Omental fat pad (tissue), 4 donors: ENCODE measurements around the gene RASSF5. TPM values are rescaled to one million over a fixed set of nuclear protein-coding genes. Genes with fewer than 3 reads are reported as not detected.

Source experiments
- ATAC-seq: fragments of 150-250 bp; one replicate; pipeline ENCODE4 v1.9.1; 2016; ENCODE audit warnings: mild to moderate bottlenecking, moderate library complexity; ENCODE audit not compliant: low FRiP score
- DNase-seq: peaks from one replicate; pipeline ENCODE4 v3.0.0-alpha.2; 2019; ENCODE audit warnings: low spot score
- total RNA-seq, 4 donors: library from RNA; depleted of rRNA; stranded (reverse); fragments of >200 nt; gene quantifications; one replicate each; pipeline ENCODE4 v1.1.0, GENCODE V29; 2016
- TF ChIP-seq, protein P1 (sequence below), 3 donors: fragments of 450-650 bp; IDR thresholded peaks; one replicate each; pipeline ENCODE4 v1.5.1; 2016 to 2017; ENCODE audit warnings: antibody characterized with exemption in 3 of 3, mild to moderate bottlenecking in 3 of 3, moderate library complexity in 2 of 3

Gene RASSF5
- total RNA-seq, 4 donors from 2014 or later = 9.7 to 16.1 (median 10.8) TPM

DNA sequence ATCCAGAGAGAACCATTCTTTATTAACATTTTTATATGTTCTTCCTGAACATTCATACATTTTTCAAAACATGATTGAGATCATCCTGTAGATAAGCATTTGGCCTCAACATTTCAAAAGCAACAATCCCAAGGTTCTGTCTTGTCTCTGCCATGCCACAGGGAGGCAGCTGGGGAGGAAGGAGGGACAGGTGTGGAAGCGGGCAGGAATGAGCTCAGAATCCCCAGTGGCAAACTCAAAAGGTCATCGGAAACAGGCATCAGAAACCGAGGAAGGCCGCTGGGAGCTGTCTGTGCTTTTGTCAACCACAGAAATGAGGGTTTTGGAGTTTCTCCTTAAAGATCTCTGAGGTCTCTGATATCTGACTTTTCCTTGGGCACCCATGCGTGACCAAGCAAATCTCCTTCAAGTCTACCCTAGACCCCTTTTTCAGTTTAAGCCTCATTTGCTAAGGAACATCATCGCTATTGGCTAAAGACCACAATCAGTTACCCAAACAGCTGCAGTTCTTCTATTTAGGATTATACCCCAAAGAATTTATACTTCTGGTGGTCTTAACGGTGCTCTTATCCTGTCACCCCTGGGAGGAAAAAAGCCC, 34.0 kb downstream of the RASSF5 start:
- ATAC-seq = no peak
- no peak for DNase-seq
- TF ChIP-seq, protein P1, sequence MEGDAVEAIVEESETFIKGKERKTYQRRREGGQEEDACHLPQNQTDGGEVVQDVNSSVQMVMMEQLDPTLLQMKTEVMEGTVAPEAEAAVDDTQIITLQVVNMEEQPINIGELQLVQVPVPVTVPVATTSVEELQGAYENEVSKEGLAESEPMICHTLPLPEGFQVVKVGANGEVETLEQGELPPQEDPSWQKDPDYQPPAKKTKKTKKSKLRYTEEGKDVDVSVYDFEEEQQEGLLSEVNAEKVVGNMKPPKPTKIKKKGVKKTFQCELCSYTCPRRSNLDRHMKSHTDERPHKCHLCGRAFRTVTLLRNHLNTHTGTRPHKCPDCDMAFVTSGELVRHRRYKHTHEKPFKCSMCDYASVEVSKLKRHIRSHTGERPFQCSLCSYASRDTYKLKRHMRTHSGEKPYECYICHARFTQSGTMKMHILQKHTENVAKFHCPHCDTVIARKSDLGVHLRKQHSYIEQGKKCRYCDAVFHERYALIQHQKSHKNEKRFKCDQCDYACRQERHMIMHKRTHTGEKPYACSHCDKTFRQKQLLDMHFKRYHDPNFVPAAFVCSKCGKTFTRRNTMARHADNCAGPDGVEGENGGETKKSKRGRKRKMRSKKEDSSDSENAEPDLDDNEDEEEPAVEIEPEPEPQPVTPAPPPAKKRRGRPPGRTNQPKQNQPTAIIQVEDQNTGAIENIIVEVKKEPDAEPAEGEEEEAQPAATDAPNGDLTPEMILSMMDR (IDR thresholded peaks at IDR 0.05) = no peak

DNA sequence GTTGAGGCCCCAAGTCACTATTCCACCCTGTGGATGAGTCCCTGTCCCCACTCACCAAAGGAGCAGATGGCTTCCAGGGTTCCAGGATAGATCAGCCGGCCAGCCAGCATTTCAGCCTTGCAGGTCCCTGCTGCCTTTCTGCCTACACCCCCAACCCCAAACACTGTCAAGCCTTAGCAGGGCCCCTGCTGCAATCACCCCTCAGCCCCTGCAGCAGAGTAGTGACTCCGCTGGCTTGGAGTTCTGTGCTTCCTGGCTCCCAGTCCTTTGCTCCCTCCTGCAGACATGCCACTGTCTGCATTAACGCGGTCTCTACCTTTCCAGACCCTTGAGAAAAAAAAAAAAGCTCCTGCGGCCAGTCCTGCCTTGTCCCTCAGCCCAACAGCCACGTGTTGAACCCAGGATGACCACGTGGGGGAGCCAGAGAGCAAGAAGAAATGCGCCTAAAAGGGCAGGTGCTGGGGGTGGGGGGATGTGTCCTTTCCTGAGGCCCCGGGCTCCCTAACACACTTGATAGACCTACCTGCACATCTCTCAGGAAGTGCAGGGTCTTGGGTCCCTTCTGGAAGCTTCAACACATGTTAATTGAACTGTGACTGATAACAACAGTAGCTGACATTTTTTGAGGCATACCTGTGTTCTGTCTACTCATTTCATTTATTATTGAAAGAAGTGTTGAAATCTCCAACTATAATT, 37.4 kb downstream of the RASSF5 start:
- ATAC-seq (no peak), DNase-seq (peak; percentile 82)
- TF ChIP-seq, protein P1 (IDR thresholded peaks at IDR 0.05) = peak in 2 of 3 donors; percentile 30 to 43

DNA sequence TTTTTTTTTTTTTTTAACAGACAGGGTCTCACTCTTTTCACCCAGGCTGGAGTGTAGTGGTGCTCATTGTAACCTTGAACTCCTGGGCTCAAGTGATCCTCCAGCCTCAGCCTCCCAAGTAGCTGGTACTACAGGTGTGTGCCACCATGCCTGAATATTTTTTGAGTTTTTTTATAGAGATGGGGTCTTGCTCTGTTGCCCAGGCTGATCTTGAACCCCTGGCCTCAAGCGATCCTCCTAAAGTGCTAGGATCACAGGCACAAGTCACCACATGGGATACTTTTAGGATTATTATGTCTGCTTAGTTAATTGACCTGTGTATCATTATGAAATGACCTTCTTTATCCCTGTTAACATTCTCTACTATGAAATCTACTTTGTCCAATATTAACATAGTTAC, 38.0 kb downstream of the RASSF5 start:
- TF ChIP-seq, protein P1 (IDR thresholded peaks at IDR 0.05) = no peak
- no peak for ATAC-seq
- no peak for DNase-seq

DNA sequence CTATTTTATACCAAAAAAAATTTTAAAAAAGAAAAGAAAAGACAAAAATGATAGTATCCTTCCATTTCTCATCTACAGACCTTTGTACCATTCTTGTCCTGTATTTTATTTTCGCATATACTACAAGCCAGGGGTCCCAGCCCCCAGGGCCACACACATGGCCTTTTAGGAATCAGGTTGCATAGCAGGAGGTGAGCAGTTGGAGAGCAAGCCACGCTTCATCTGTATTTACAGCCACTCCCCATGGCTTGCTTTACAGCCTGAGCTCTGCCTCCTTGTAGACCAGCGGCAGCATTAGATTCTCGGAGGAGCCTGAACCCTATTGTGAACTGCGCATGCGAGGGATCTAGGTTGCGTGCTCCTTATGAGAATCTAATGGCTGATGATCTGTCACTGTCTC, 39.8 kb downstream of the RASSF5 start:
- TF ChIP-seq, protein P1 (IDR thresholded peaks at IDR 0.05) = no peak
- DNase-seq (no peak), ATAC-seq (no peak)

DNA sequence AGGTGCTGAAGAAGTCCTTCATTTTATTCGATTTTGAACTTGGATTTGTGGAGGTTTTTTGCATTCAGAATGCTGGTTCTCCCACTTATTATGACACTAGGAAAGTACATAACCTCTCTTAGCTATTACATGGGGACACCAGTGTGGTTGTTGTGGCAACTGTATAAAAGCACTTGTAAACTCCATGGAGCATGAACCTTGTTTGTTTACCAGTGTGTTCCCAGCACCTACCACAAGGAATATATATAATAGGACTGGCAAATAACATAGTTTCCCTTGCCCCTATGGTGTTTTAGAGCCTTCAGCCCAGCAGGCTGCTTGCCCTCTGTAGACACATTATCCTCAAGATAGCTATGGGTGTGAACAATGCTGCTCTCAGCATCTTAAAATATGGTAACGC, 43.1 kb downstream of the RASSF5 start:
- ATAC-seq = no peak
- TF ChIP-seq, protein P1 (IDR thresholded peaks at IDR 0.05) = no peak

DNA sequence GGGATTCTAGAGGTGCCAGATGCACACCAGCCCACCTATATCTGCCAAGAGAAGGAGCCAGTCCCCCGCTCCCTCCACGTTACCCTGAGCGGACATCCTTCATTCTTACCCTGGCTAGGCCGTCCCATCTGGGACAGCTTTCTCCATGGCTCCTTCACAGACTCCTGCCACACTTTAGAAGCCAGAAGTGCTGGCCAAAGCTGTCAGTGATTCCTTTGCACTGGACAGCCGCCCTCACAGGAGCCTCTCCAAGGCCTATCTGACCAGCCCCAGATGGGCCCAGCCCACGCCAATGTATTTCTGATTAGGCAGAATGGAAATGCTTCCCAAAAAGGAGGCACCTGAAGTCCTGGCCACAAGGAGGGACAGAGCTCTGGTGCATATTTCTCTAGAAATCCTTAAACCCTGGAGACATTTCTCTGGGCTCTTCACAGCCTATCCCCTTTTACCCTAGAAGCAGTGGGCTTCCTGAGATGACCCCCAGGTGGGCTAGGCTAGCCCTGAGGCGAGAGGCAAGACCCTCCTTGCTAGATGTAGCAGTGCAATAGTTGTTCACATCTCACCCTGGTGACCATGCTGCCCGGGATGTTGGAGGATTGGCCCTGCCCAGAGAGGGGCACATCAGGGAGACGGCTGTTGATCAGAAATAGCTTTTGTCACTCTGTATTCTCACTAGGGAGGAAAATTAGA, 44.1 kb downstream of the RASSF5 start:
- ATAC-seq = no peak
- DNase-seq = no peak
- TF ChIP-seq, protein P1 (IDR thresholded peaks at IDR 0.05) = no peak

More for the DNA sequence above, 43.1 kb downstream of the RASSF5 start:
- no peak for DNase-seq
